ENCODE measurements around the gene HES5. TPM values are rescaled to one million over a fixed set of nuclear protein-coding genes. Genes with fewer than 3 reads are reported as not detected.
A peak's percentile ranks its signal among the peaks of the same experiment; 100 is the strongest.

Gene HES5
- total and polyA plus RNA-seq, 2 experiments from 2014 or later: 0.16 to 0.21 TPM

- Mint-ChIP-seq H3K4me3 (no peak overlapping the region), H3K36me3 (ENCODE audit: low read depth) (no peaks in the 10 kb centered on the region), H3K4me1 (peaks cover 13% of the 10 kb centered on the region), H3K27ac (no peak overlapping the region), H3K9me3 (no peaks in the 10 kb centered on the region), H3K27me3 (ENCODE audit: insufficient read depth, low read depth, poor library complexity) (peaks cover 27% of the 10 kb centered on the region)
- DNase-seq (ENCODE audit: low spot score): peak; percentile 74
- peaks cover 17% of the 10 kb centered on the region for H3K4me1 ChIP-seq (ENCODE audit: insufficient read depth)
- H3F3A ChIP-seq (replicated peaks; ENCODE audit: low read depth): 0 out of 2 replicates have a peak, but pooled peaks cover 3% of the 10 kb centered on the region
- H4K20me1 ChIP-seq (replicated peaks; ENCODE audit: insufficient read depth): no peaks in the 10 kb centered on the region
- H3K4me3 ChIP-seq: no peak overlapping the region
- ATAC-seq: peak; percentile 54
- H3K4me2 ChIP-seq: no peak overlapping the region
- H3K27ac ChIP-seq (ENCODE audit: low read depth): no peak overlapping the region
- H2AFZ ChIP-seq: no peak overlapping the region
- H3K9me2 ChIP-seq (ENCODE audit: insufficient read depth): no peaks in the 10 kb centered on the region
- no peaks in the 10 kb centered on the region for H3K36me3 ChIP-seq (ENCODE audit: insufficient read depth)
- no peaks in the 10 kb centered on the region for H3K79me2 ChIP-seq (replicated peaks; ENCODE audit: insufficient read depth)
- TF ChIP-seq STAT1 (IDR thresholded peaks at IDR 0.05; ENCODE audit: unreplicated experiment): no peak
- TF ChIP-seq POLR2AphosphoS5 (IDR thresholded peaks at IDR 0.05; ENCODE audit: low read depth): no peak
- TF ChIP-seq CTCF (conservative IDR thresholded peaks at IDR 0.05; ENCODE audit: low read depth in 2 of 2): peak; percentile 50 to 55
- no peak for TF ChIP-seq ZNF462 (CRISPR knock-in tag; IDR thresholded peaks at IDR 0.05)
- no peak for TF ChIP-seq NANOG (IDR thresholded peaks at IDR 0.05; ENCODE audit: borderline replicate concordance)
- TF ChIP-seq ZNF114 (CRISPR knock-in tag; IDR thresholded peaks at IDR 0.05): no peak
- TF ChIP-seq EZH2 (IDR thresholded peaks at IDR 0.05; ENCODE audit: low read depth, unreplicated experiment): no peak
- peaks cover 25% of the 10 kb centered on the region for H3K27me3 ChIP-seq (ENCODE audit: insufficient read depth)
Observed at GRCh38 chr1:2539312-2539907, 9.3 kb upstream of the HES5 start.
